NCI-H460 (cell line): Measurements from ENCODE around the gene PAK5. TPM values are rescaled to one million over a fixed set of nuclear protein-coding genes. Genes with fewer than 3 reads are reported as not detected.

Source experiments
- DNase-seq: peaks from one replicate; pipeline ENCODE4 v3.0.0-alpha.2; 2016; ENCODE audit warnings: low read depth; ENCODE audit errors: extremely low read depth
- total RNA-seq: library from RNA; depleted of rRNA; stranded (reverse); fragments of >200 nt; shearing (Covaris generic); gene quantifications from 2 replicates; pipeline ENCODE4 v1.2.3, GENCODE V29; 2014; rRNA removed

Gene PAK5
- total RNA-seq, 1 experiment from 2014 or later = not detected

DNA sequence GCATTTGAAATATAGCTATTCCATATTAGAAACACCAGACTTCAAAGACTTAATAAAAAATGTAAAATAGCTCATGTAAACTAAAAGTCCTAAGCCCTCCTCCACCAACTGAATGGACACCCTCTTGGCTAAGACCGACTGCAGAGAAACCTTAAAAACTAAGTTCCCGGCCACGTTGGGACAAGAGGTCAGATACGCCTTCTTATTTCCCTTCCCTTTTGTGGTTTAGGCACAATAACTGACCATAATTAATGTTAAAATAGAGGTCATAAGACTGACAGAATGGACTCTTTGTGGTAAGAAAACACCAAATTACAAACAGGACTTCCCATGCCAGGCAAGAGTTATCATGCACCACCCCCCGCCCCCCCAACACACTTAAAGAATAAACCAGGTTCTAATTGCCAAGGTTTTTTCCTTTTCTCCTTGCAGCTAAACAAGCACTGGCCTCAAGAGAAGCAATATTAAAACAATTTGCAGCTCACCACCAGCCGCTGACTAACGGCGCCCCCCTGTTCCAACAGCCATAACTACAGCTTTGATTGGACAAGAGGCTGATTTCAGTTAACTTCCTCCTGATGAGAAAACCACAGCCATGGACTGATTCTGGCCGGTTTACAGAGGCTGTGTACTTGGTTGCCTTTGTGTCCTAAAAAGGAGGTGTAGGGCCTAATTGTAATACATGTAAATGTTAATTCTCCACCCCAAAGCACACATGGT lies 335.2 kb downstream of the PAK5 start:
- DNase-seq = no peak

DNA sequence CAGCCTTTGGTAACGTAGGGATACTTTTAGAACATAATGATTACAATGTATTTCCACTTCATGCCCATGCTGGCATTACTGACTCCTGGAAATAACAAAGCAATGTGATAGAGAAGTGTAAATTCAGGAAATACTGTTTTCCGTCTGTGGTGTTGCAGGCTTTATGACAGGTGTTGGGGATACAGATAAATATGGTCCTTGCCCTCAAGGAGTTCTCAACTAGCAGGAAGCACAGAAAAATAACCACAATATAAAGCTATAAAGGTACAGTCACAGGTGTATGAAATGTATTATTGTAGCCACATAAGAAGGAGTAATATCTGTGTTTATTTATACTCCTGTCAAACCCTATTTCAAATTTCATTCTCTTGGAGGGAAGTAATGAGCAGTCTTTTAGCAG lies 337.4 kb downstream of the PAK5 start:
- DNase-seq = no peak

DNA sequence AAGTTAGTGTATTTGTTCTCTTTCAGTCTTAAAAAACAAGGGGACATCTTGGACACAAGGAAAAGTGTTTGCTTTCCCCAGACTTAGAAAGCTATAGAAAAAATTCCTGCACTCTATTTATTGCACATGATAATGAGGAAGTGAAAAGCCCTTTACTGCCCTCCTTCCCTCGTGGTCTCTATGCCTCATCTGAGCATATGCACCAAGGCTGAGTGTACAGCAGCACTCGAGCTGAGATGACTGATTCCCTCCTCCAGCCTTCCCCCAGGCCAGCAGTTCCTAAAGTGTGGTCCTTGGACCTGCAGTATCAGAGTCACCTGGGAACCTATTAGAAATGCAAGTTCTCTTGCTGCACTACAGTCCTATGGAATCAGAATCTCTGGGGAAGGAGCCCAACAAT lies 338.8 kb downstream of the PAK5 start:
- no peak for DNase-seq

DNA sequence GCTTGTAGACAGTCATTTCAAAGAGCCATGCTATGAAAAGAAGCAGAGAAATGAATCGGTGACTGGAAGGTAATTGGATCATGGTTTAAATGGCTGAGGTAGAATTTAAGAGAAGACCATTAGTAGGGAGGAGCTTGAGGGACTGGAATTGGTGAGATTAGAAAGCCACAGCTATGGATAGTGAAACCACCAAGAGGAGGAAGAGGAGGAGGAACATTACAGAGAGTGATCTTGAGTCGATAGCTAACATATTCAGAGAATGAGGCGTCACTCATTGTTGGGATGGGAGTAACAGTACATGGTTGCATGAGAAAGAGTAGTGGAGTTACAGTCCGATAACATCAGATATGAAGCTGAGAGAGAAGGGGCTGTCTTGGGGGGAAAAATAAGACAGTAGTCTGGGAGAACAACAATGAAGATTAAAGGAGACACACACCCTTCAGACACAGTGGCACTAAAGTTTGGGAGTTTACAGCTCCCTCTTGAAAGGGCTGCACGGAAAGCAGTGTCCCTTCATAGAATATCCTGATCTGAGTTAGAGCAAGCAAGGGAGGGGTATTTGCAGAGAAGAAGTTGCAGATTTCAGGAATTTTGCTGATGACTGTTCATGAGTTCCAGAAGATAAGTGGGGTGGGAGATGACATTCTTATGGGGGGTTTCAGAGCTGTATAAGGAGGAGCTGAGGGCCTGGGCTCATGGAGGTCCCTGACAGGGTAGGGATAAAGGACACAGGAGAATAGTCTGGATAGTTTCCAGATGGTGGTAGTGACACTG lies 339.6 kb downstream of the PAK5 start:
- no peak for DNase-seq

DNA sequence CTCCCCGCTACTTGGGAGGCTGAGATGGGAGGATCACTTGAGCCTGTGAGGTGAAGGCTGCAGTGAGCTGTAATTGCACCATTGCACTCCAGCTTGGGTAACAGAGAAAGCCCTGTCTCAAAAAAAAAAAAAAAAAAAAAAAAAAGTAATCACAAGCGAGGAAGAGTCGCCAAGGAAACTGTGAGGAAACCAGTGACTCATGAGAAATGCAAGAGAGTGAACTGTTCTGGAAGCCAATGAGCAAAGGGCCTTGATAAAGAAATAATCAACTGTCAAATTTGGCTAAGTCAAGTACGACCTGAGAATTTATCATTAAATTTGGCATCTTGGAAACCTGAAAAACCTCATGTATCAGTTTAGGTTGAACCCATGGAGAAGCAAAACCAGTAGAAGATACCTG lies 340.6 kb downstream of the PAK5 start:
- no peak for DNase-seq

DNA sequence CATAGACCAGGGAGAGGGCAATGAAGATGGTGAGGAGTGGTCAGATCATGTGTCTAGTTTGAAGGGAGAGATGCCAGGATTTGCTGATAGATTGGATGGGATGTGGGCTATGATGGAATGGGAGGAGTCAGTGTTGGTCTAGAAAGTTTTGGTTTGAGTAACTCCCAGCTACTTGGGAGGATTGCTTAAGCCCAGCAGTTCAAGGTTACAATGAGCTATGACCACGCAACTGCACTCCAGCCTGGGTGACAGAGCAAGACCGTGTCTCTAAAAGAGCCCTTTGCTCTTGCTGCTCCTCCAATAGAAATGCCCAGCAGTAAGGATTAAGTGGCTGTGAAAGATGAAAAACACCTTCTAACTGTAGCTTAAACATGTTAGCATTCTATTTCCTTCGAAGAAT lies 342.7 kb downstream of the PAK5 start:
- no peak for DNase-seq

DNA sequence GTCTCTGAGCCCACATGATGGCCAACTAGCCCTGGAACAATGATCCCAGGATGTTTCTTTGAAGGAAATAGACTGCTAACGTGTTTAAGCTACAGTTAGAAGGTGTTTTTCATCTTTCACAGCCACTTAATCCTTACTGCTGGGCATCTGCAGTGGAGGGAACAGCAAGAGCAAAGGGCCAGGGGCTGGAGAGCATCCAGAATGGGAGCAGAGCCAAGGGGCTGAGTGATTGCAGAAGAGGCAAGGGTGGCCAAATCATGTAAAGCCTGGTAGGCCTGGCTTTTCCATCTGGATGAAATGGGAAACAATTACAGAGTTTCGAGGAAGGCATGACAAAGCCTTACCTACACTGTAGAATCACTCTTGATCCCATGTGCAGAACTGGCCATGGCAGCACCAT lies 343.2 kb downstream of the PAK5 start:
- no peak for DNase-seq

DNA sequence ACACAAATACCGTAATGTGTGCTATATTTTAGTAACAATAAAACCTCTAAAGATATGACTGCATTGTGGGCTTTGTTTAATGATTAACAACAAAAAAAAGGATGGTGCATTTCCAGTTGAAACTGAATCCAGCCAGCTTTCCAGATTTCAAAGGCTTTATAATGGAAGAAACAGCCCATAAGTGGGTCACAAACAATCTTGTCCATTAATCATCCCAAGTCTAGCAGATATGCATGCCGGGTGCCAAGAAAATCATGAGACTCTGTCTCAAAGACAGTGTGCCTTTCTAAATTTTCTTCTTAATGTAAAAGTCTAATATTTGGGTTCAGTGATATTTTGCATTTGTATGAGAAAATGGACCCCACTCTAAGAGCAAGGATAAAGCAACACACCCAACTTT lies 345.1 kb downstream of the PAK5 start:
- DNase-seq = no peak

DNA sequence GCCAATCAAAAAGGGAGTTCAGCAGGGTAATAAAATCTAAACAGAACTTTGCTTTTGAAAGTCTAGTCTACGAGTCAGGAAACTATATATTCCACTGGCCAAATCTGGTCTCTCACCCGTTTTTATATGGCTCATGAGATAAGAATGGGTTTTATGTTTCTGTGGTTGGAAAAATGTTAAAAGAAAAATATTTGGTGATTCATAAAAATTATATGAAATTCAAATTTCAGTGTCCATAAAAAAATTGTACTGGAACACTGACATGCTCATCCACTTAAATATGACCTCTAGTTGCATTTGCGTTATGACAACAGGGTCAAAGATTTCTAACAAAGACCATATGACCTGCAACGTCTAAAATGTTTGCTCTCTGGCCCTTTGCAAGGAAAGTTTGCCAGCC lies 346.8 kb downstream of the PAK5 start:
- no peak for DNase-seq

DNA sequence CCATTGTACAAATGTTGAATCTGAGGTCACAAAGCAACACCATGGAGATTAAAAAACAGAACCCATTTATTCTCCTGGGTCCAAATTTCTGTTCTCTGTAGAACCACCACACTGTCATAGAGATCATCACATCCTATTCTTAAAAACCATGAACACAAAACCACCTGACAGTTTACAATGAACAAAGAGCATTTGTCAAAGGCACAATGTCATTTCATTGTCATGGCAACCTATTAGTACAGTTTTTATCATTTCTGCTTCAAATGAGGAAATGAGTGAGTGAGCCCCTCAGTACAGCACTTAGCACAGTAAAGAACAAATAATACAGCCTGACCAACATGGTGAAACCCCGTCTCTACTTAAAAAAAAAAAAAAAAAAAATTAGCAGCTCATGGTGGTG lies 347.6 kb downstream of the PAK5 start:
- DNase-seq = no peak

DNA sequence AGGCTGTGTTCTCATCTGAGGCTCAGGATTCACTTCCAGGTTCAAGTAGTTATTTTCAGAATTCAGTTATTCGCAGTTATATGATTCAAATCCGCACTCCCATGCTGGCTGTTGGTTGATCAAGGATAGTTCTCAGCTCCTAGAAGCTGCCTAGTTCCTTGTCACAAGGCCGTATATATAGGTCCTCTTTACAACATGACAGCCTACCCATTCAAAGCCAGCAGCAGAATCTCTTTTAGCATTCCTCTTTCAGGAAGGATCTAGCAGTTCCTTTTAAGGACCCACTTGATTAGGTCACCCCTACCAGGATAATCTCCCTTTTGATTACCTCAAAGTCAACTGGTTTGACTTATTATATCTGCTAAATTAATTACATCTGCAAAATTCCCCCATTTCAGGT lies 348.2 kb downstream of the PAK5 start:
- DNase-seq = no peak

DNA sequence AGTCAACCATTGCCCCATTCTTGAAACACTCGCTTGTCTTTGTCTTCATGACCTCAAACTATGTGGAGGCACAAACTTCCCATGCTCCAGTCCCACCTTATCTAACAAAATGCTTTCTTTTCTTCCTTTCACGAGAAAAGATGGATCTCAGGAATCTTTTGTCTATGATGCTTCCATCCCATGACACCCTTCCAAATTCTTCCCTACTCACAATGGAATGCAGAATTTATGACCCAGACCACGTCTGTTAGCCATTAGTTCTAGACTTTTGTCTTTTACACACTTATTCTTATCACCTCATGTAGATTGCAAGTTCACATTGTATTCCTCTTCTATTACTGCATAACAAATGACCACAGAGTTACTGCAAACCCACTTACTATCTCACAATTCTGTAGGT lies 348.7 kb downstream of the PAK5 start:
- no peak for DNase-seq

DNA sequence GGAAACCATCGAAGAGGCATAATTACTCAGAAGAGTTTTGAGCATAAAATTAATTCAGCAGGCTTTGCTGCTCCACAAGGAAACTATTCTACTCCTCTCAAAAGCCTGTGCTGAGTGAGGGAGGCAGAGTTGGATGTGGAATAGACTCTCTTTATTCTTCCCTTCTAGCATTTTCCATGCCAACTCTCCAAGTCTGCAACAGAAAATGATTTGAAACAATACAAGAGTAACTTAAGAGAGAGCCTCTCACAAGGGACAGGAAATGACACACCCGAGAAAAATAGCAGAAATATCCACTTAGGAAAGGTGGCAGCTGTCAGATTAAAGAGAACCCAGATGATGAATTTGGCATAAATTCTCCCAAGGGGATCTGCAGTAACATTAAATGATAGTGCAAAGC lies 350.8 kb downstream of the PAK5 start:
- DNase-seq = no peak

Other genes with a start within 250 kb of the PAK5 start
- 5.3 and 5.6 TPM in 2 replicates for gene ANKEF1, start 195.9 kb upstream of the PAK5 start, total RNA-seq